DND-41 (cell line): ENCODE measurements around the gene RDH14.

Source experiments
- EZH2 ChIP-seq: IDR thresholded peaks from 3 replicates; pipeline ENCODE4 v1.6.1; 2012; ENCODE audit warnings: borderline replicate concordance, low read depth, mild to moderate bottlenecking, moderate library complexity, low read length, inconsistent platforms; ENCODE audit not compliant: severe bottlenecking
- TF ChIP-seq, protein P1 (sequence below): IDR thresholded peaks from 2 replicates; pipeline ENCODE4 v1.5.1; 2012; ENCODE audit warnings: borderline replicate concordance, low read length, moderate library complexity, mild to moderate bottlenecking; ENCODE audit not compliant: poor library complexity, severe bottlenecking; ENCODE audit errors: extremely low read depth

DNA sequence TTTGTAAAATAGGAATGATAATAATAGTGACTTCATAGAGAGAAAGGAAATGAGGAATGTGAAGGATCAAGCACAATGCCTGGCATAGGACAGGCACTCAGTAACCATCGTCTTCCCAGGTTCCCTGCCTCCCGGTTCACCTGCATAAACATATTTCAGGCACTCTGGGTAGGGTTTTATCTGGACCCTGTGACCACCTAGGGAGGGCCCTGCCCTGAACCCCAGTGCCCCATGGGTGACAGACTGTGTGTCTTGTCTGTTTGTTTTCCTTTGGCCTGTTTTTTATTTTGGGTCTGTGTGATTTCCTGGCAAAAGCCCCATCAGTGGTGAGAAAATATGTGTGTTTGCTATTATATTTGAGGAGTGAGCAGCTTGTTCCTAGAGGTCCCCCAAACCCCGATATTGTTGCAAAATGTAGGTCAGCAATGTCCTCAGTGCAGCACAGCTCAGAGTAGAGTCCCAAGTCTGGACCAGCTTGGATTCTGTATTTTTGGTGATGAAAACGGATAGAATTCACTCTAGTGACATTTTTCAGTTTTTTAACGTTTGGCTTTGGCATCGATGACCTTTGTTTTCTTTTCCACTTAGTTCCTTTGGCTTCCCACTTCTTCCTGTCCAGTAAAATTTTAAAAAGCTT lies 38.5 kb upstream of the RDH14 start:
- TF ChIP-seq, protein P1, sequence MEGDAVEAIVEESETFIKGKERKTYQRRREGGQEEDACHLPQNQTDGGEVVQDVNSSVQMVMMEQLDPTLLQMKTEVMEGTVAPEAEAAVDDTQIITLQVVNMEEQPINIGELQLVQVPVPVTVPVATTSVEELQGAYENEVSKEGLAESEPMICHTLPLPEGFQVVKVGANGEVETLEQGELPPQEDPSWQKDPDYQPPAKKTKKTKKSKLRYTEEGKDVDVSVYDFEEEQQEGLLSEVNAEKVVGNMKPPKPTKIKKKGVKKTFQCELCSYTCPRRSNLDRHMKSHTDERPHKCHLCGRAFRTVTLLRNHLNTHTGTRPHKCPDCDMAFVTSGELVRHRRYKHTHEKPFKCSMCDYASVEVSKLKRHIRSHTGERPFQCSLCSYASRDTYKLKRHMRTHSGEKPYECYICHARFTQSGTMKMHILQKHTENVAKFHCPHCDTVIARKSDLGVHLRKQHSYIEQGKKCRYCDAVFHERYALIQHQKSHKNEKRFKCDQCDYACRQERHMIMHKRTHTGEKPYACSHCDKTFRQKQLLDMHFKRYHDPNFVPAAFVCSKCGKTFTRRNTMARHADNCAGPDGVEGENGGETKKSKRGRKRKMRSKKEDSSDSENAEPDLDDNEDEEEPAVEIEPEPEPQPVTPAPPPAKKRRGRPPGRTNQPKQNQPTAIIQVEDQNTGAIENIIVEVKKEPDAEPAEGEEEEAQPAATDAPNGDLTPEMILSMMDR = no peak
- no peak for TF ChIP-seq EZH2
